Stimulated activated CD4-positive, alpha-beta T cell treated with anti-CD3 and anti-CD28 coated beads, Interleukin-12 subunit alpha, Interleukin-12 subunit beta, amount 100 ng/mL, for 48 hours (primary cell): Measurements from ENCODE around the gene TIMM23.
A peak's percentile ranks its signal among the peaks of the same experiment; 100 is the strongest.
"Not testable (repeated sequence)": the region's sequence is repeated elsewhere in the genome, so short reads cannot be mapped to it uniquely, and the experiment has no call there.

Experiments
- DNase-seq, 3 donors: peaks; one replicate each; pipeline ENCODE4 v3.0.0-alpha.2; 2020; ENCODE audit warnings: low read depth in 2 of 3, low spot score in 1 of 3

Gene TIMM23

DNA sequence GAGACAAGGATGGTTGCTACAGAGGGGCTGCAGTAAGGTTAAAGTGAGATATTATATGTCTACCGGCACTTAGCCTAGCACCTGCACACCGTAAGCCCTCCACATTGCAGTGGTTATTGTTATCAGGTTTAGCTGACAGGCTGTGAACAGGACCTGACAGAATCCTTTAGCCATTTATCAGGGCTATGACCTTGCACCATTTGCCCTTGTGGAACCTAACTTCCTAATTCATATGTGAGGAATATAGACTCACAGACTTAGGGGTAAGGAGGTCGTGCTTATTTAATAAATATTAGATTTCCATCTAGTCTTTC lies 48.0 kb downstream of the TIMM23 start:
- no peak for DNase-seq

DNA sequence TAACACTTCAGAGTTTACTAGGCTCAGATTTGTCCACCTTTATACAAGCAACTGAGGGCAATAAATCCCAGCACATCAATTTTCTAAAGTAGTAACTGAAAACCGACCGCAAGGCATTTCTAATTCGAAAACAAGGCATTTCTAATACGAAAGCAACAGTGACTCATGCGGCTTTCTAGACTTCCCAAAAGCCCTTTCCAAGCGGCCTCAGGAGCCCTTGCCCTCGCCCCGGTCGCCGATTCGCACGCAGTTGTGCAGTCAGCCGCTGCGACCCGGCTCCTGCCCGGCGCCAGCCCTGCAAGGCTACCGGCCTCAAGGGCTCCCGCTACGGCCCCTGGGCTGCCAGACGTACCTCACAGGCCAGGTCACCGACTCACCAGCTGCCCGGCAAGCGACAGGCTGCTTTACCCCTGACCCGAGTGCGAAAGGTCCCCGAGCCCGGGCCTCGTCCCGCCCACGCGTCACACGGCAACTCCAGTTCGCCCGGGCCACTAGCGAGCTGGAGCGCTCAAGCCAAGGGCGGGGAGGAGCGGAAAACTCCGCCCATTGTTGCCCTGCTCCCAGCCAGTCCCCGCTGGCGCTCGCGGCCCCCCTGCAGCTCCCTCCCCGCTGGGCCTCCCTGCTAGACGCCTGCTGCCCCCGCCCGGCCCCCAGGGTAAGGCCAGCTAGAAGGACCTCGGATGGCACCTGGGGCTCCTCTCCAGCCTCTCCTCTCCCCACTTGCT lies 50.9 kb downstream of the TIMM23 start:
- peak; percentile 61 to 83 (median 72) for DNase-seq

DNA sequence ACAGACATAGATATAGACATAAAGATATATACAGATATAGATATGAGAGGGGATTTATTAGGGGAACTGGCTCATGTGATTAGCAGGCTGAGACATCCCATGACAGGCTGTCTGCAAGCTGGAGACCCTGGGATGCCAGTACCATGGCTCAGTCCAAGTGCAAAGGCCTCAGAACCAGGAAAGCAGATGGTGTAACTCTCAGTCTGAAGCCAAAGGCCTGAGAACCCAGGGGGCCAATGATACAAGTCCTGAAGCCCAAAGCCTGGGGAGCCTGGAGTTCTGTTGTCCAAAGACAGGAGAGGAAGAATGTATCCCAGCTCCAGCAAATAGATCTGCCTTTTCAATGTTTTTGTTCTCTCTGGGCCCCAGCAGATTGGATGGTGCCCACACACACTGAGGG lies 52.7 kb downstream of the TIMM23 start:
- no peak for DNase-seq

DNA sequence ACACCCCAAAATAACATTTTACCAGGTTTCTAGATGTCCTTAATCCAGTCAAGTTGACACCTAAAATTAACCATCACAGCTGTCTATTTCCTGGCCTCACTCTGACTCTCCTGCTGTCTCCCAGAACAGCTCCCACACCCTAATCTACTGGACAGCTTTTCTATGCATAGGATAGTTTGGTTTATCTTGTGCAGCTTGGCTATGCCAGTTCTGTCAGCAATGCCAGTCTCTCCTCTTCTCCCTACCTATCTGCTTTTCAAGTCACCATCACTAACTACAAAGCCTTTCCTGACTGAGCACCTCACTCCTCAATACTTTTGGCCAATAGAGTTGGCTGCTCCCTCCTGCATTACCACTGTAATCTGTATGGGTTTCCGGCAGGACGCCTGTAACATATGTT lies 53.1 kb downstream of the TIMM23 start:
- DNase-seq = no peak

DNA sequence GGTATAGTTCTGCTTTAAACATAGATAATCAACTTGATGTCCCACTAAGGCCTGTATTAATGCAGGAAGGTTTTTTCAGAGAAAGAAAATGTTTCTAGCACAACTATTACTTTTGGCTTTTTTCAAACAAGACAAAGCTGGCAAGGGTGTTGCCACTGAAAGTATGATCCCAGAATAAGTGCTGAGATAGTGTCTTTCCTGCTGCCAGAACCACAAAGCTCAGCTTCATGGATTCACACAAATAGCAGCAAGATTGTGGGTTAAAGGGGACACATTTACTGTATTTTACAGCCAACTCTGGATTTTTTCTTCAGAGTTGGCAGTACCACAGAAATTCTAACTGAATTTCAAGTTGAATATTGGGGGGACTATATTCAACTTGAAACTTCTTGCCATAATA lies 53.8 kb downstream of the TIMM23 start:
- no peak for DNase-seq

DNA sequence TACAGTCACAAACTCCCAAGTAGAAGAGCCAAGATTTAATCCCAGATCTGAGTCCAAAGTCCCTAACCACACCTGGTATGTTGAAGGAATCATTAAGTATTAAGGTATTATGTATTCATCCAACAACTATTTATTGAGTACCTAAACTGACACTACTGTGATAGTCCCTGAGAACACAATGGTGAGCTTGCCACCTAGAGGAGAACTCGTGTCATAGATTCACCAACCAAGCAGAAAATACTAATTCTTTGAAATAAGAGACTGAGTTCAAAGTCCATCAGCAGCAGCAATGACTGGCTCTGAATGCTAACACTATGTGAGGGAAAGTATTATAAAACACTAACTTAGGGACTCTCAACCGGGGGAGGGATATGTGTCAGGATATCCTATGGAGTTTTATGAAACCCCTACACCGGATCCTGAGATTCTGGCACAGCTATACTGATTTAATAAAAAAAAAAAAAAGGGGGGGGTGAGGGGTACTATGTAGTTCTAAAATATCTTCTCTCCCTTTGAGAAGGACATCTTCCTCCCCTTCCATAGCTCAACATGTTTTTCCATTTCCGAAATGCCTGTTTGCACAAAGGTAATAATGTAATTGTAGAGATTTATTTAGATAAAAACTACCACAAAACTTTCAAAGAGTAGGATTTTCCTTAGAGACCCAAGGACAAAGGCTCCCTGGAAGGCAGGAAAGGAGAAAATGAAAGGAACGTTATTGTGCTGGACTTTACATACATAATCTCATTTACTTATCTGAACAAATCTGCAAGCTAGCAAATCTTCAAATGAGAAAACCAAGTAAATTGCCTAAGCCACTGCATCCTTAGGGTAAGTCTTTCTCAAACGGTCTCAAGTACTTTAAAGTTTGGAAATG lies 56.5 kb downstream of the TIMM23 start:
- DNase-seq = no peak

DNA sequence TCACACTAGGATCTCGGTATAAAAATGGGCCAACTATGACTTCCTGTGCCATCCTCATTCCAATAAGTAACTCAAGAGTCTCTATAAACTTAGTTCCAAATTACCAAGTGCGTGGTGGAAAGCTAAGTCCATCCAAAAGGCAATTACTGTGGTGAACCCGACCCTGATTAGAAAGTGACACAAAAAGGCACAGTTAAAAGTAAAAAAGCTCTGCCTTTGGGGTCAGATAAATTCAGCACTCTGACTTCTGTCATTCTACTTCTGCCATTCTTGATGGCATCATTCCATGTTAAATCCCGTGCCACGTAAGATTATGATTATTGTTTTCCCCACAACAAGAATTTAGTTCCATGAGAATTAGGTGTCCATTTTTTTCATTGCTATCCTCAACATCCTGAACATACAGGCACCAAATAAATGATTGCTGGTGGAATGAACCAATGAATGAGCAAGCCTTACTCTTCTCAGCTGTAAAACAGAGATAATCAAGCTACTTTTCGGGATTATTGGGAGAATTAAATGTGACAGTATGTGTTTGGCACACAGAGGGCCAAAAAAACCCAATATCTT lies 57.3 kb downstream of the TIMM23 start:
- no peak for DNase-seq

DNA sequence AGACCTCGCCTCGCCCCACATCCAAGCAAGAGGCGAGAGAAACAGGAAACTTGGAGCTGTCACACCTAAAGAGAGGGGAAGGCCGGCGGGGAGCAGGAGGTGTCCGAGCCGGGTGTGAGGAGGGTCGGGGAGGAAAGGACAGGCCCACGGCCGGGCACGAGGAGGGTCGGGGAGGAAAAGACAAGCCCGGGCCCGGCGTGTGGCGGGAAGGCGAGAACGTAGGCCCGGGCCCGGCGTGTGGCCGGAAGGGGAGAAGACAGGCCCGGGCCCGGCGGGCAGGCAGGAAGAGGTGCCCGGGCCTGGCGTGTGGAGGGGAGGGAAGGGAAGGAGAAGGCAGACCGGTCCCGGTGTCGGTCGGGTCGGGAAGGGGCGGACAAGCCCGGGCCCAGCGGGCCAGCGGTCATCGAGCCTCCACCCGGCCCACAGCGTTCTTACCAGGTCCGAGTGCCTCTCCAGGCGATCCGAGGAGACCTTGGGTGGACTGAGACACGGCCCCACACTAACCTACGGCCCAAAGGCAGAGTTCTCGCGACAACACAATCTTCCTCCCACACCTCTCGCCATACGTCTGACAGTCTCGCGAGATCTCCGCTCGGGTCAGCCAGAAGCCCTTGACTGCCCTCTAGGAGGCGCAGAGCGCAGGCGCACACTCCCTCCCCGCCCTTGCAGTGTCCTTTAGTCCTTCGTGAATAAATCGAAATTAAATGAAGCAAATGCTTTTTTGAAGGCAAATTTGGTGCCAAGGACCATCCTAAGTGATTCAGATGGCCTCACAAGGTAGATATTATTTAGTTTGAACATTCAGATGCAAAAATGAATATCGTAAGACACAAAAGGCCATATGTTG lies 58.0 kb downstream of the TIMM23 start, which contains the start of gene NCOA4:
TSS of gene NCOA4 (minus strand) at position 533 of the 847 bp plus-strand sequence. CDS start 13,943 bp downstream, outside the sequence.
- DNase-seq = peak; percentile 91 to 94 (median 93)

DNA sequence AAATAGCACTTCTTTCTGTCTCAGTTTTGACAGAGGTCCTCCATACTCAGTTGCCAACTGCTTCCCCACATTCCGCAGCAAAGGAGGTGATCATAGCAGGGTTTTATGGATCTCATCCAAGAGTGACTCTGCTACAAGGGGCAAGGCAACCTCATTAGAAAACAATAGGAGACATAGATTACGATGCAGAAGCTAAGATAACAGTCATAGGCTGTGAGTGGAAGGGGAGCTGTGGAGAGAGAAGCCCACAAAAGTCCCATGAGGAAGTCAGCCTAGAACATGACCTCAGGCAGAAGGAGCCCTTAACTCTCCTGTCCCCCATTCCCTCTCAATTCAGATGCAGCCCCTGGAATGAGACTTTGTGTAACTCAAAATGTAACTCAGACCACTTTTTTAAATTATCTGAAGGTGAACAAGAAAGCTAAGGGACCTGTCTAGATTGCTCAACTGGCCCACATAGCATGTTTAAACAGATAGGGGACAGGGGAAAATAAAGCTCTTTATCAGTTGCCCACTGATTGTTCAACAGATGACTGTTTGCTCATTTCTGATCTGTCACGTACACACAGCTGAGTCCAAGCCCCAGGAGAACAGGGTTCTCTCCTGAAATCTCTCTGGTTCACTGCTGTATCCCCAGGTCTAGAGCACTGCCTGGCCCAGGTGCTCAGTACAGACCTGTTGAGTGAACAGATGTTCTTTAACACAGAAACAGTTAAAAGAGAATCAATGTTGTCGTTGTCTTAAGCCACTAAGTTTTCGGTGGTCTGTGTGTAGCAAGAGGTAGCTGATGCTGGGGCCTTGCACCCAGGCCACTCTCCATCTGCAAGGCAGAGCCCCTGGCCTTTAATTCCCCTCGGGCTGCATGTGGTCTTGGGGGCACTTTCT lies 59.6 kb downstream of the TIMM23 start:
- DNase-seq = no peak

DNA sequence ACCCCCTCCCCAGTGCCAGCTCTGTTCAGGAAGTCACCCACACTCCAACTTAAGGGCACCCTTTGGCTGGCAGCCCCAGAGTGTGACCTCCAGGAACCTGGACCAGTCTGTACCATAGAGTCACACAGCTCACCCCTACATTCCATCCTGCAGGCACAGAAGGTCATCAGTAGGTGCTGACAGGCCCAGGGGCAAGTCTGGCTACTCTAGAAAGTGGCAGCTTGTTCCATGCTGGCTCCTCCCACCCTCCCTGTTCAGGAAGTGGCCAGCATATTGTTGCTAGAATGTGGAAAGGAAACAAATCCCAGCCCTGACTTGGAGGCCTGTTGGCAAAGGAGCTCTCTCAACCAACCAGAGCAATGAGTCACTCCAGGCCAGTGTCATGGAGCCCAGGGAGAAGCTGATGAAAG lies 61.3 kb downstream of the TIMM23 start:
- DNase-seq = no peak

DNA sequence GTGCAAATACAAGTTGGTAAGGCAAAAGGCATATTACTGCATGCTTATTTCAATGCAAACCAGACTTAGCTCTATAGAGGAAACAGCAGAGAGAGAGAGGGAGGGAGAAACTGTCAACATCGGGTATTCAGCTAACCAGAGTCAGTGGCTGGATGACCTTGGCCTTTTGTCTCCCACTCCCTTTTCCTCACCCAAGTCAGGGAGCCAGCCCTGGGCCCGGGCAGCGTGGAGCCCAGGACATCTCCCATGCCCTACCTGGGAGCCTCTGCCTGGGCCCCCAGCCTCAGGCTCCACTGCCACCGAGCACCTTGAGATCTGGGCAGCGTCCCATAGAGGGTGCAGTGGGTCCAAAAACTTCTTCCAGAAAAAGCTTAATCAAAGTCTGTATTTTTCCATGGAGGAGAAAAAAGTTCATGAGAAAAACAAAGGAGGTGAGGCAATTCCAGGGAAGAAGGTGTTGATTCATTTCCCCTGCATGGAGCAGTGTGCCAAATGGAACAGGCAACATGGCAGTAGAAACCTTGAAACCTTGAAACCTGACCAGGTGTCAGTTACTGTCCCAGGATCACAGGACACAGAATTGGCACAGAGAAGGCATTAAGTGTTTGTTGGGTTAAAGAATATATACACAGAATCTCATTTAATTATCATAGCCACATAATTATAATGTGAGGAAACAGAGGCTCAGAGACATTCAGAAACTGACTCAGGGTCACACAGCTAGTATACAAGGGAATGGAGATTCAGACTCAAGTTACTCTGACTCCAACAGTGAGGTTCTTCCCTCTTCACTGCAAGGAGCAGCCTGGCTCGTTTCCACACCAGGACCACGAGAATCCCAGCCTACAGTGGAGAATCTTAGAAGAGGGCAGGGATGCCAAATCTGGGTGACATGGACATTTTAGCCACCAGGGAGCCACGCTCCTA lies 63.9 kb downstream of the TIMM23 start:
- DNase-seq = no peak

DNA sequence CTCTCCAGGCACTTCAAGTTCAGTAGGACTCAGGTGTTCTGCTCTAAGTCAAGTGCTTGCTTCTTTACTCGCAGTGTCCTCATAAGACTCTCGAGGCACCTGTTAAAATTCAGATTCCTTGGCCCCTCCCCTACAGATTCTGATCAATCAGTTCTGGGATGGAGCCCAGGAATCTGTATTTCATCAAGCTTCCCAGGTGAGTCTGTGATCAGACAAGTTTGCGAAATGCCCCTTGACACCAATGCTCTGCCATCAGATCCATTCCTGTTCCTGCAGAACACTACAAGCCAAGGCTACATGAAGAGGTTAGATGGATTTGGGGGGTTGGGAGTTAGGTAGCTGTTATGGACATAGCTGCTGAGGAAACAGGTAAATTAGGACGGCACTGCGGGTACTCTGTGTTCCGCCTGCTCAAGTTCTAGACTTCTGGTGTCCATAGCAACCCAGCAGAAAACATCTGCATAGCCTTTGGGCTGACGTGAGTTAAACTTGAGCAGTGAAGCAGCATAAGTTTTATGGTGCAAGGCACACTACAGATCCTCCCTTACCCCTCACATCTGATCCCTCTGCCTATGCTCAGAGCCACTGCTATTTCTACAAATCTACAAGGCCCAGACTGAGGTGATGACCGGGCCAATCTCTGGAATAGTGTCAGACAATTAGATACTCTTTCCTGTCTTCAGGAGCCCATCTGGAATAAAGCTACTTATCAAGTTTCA lies 65.0 kb downstream of the TIMM23 start:
- DNase-seq = no peak

DNA sequence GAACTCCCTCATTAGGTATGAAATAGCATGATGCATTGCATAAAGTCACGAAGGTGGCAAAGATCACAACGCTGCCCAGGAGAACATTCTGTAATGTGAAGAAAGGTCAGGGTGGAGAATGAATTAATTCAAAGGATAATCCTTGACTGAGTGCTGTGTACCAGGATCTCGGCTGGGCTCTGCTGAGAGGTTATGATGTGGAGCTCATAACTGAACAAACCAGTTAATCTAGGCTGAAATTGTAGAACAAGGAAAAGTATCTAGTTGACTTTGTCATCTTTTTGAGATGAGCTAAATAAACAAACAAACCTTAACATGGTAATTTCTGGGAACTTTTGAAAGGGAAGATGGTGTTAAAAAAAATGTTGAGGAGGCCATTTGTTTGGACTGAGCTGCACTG lies 67.7 kb downstream of the TIMM23 start:
- DNase-seq = no peak

DNA sequence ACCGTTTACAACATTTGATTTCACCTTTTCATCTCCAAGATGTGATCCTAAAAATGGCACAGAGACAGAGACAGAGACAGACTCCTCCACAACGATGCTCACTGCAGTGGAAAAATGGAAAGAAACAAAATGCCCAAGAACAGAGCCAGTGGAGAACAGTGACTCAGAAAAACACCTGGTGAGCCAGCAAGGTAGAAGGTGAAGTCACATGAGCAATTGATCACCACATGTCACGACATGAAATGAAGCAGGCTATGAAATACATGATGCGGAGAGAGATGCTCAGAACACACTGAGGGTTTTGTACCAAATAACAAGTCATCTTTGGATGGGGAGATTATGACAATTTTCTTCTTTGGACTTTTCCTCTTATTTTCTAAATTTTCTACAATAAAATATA lies 70.2 kb downstream of the TIMM23 start:
- no peak for DNase-seq

DNA sequence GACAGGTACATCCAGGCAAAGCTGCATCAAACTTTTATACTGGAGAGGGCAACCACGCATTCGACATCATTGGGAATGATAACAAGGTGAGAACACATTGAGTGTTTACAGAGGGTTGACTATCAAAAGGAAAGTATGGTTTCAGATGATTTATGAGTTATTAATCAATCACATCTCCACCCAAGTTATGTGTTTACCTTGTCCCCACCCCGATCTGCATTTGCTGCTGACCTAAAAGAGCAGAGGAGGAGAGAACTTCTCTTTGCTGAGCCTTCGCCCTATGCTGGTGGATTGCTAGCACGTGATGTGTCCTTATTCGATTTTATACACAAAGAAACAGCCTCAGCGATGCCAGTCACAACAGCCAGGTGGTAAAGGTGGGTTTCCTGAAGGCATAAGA lies 74.0 kb downstream of the TIMM23 start, which contains the start of gene MSMB:
TSS of gene MSMB (minus strand) at position 9 of the 400 bp plus-strand sequence. CDS start 32 bp downstream, outside the sequence.
- no peak for DNase-seq

DNA sequence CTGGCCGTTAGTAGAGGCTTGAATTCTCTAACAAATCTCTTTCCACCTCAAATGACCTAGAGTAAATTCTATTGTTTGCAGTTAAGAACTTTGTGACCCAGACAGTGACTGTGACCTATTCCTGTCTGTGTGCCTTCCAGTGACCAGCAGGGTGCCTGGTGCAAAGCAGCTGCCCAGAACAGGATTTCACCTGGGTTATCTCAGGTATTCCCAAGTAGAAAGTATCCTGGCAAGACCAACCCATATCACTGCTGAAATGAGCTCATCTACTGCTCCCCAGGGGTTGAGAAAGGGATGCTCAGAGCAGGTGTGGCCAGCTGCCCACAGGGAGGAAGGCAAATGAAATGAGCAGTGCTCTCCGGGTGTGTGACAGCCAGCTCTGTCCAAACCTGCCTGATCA lies 75.9 kb downstream of the TIMM23 start:
- no peak for DNase-seq

DNA sequence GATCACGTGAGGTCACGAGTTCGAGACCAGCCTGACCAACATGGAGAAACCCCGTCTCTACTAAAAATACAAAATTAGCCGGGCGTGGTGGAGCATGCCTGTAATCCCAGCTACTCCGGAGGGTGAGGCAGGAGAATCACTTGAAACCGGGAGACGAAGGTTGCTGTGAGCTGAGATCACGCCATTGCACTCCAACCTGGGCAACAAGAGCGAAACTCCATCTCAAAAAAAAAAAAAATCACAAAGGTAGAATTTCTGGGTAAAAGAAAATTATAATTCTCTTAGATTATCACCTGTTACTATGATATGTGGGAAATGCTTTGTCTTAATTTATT lies 77.2 kb downstream of the TIMM23 start:
- DNase-seq = not testable (repeated sequence)

DNA sequence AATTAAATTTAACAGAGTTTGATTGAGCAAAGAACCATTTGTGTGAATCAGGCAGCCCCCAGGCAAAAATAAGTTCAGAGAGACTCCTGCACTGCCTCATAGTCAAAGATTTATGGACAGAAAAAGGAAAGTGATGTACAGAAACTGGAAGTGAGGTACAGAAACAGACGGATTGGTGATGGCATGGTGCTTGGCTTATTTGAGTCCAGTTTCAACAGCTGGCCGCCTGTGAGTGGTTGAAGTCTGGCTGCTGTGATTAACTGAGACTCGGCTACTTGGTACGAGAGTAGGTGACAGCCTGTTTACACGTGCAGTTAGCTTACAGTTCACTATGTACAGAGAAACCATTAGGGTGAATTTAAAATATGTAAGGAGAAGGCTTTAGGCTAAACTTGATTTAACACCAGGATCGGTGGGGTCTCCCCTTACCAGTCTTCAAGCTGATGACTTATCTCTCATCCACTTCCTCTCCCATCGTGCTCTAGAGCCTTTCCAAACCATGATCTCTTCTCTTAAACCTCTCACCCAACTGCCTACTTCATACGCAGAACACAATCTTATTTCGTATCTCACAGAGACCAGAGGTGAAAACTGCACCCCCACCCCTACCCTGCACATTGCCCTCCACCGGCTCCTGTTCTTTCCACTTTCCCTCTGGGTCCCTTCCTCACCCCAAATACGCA lies 78.8 kb downstream of the TIMM23 start:
- no peak for DNase-seq
